ENCODE measurements around the gene KDM4B.

GRCh38 chr19:5153601-5154128, 184.8 kb downstream of the KDM4B start:
- TF ChIP-seq, protein P1, sequence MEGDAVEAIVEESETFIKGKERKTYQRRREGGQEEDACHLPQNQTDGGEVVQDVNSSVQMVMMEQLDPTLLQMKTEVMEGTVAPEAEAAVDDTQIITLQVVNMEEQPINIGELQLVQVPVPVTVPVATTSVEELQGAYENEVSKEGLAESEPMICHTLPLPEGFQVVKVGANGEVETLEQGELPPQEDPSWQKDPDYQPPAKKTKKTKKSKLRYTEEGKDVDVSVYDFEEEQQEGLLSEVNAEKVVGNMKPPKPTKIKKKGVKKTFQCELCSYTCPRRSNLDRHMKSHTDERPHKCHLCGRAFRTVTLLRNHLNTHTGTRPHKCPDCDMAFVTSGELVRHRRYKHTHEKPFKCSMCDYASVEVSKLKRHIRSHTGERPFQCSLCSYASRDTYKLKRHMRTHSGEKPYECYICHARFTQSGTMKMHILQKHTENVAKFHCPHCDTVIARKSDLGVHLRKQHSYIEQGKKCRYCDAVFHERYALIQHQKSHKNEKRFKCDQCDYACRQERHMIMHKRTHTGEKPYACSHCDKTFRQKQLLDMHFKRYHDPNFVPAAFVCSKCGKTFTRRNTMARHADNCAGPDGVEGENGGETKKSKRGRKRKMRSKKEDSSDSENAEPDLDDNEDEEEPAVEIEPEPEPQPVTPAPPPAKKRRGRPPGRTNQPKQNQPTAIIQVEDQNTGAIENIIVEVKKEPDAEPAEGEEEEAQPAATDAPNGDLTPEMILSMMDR (IDR thresholded peaks at IDR 0.05), result no peak
- TF ChIP-seq EP300 (IDR thresholded peaks at IDR 0.05), result no peak
